WTC11 (cell line): ENCODE measurements around the gene KCNG2.

Experiments used
- CBFB ChIP-seq: sonication (generic); formaldehyde crosslinking; IDR thresholded peaks from 2 replicates; pipeline ENCODE4 v1.8.1; 2022; ENCODE audit warnings: mild to moderate bottlenecking, low read depth, missing genetic modification reagents
- ETV6 ChIP-seq: sonication (generic); formaldehyde crosslinking; IDR thresholded peaks from 2 replicates; pipeline ENCODE4 v1.8.1; 2022; ENCODE audit warnings: mild to moderate bottlenecking, missing genetic modification reagents
- JUN ChIP-seq: sonication (generic); formaldehyde crosslinking; IDR thresholded peaks from 2 replicates; pipeline ENCODE4 v1.8.0; 2023; ENCODE audit warnings: mild to moderate bottlenecking, missing genetic modification reagents
- NFE2L1 ChIP-seq: sonication (generic); formaldehyde crosslinking; IDR thresholded peaks from 2 replicates; pipeline ENCODE4 v1.8.1; 2023; ENCODE audit warnings: missing genetic modification reagents
- ZNF138 ChIP-seq: sonication (generic); formaldehyde crosslinking; conservative IDR thresholded peaks from 2 replicates; pipeline ENCODE4 v1.8.1; 2022; ENCODE audit warnings: mild to moderate bottlenecking, moderate library complexity, missing genetic modification reagents
- ZNF317 ChIP-seq: sonication (generic); formaldehyde crosslinking; IDR thresholded peaks from 2 replicates; pipeline ENCODE4 v1.8.1; 2023; ENCODE audit warnings: low read depth, mild to moderate bottlenecking, moderate library complexity, missing genetic modification reagents, borderline replicate concordance
- ZNF423 ChIP-seq: fragments of 250-450 bp; sonication (Bioruptor Pico); IDR thresholded peaks from 2 replicates; pipeline ENCODE4 v2.1.2; 2022; ENCODE audit warnings: mild to moderate bottlenecking, moderate library complexity
- TF ChIP-seq, protein P1 (sequence below): fragments of 200-600 bp; IDR thresholded peaks from 2 replicates; pipeline ENCODE4 v1.8.0; 2022; ENCODE audit warnings: antibody characterized with exemption
- TF ChIP-seq, protein P2 (sequence below): sonication (generic); formaldehyde crosslinking; conservative IDR thresholded peaks from 2 replicates; pipeline ENCODE4 v1.8.1; 2022; ENCODE audit warnings: mild to moderate bottlenecking, missing genetic modification reagents
- TF ChIP-seq, protein P3 (sequence below): fragments of 250-450 bp; sonication (Bioruptor Pico); IDR thresholded peaks from 2 replicates; pipeline ENCODE4 v1.9.0; 2021; ENCODE audit warnings: mild to moderate bottlenecking
- TF ChIP-seq, protein P4 (sequence below): sonication (generic); formaldehyde crosslinking; IDR thresholded peaks from 2 replicates; pipeline ENCODE4 v1.8.1; 2023; ENCODE audit warnings: mild to moderate bottlenecking, missing genetic modification reagents, borderline replicate concordance
- TF ChIP-seq, protein P5 (sequence below): sonication (generic); formaldehyde crosslinking; IDR thresholded peaks from 2 replicates; pipeline ENCODE4 v1.8.1; 2022; ENCODE audit warnings: low read depth, missing genetic modification reagents, borderline replicate concordance
- TF ChIP-seq, protein P6 (sequence below): sonication (generic); formaldehyde crosslinking; IDR thresholded peaks from 2 replicates; pipeline ENCODE4 v1.8.1; 2022; ENCODE audit warnings: mild to moderate bottlenecking, moderate library complexity, missing genetic modification reagents

DNA sequence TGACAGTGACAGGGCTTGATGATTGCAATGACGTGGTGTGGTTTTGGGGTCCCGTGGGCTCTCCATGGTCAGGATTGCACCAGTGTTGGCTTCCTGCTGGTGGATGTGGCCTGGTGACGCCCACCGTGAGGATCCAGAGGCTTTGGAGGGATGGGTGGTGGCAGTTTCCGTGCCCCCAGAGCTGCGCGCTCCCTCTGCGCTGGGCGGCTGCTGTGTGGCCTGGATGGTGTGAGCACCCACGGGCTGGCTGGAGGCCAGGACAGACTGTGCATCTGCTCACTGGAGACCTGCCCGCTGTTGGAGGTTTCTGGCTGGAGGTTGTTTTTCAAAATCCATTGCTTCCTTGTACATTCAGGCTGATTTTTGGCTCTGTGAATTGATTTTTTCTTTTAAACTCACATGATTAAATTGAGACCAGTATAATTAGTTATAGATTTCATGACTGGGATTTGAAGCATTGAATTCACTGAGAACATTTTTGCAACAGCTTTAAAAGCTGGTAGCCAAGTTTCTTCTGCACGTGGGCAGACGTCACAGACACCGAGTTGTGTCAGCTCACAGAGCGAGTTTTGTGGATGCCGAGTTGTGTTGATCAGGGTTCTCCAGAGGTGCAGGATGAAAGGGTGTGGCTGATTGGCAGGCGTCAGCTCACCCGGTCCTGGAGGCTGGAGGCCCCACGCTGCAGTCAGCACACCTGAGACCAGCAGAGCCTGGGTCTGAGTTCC, 72.7 kb downstream of the KCNG2 start:
- no peak for TF ChIP-seq CBFB (CRISPR knock-in tag)
- TF ChIP-seq JUN, result no peak
- TF ChIP-seq, protein P1, sequence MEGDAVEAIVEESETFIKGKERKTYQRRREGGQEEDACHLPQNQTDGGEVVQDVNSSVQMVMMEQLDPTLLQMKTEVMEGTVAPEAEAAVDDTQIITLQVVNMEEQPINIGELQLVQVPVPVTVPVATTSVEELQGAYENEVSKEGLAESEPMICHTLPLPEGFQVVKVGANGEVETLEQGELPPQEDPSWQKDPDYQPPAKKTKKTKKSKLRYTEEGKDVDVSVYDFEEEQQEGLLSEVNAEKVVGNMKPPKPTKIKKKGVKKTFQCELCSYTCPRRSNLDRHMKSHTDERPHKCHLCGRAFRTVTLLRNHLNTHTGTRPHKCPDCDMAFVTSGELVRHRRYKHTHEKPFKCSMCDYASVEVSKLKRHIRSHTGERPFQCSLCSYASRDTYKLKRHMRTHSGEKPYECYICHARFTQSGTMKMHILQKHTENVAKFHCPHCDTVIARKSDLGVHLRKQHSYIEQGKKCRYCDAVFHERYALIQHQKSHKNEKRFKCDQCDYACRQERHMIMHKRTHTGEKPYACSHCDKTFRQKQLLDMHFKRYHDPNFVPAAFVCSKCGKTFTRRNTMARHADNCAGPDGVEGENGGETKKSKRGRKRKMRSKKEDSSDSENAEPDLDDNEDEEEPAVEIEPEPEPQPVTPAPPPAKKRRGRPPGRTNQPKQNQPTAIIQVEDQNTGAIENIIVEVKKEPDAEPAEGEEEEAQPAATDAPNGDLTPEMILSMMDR, result no peak
- no peak for TF ChIP-seq ETV6 (CRISPR knock-in tag)
- no peak for TF ChIP-seq ZNF138 (CRISPR knock-in tag)
- TF ChIP-seq, protein P2, sequence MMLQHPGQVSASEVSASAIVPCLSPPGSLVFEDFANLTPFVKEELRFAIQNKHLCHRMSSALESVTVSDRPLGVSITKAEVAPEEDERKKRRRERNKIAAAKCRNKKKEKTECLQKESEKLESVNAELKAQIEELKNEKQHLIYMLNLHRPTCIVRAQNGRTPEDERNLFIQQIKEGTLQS (CRISPR knock-in tag), result no peak
- TF ChIP-seq, protein P3, sequence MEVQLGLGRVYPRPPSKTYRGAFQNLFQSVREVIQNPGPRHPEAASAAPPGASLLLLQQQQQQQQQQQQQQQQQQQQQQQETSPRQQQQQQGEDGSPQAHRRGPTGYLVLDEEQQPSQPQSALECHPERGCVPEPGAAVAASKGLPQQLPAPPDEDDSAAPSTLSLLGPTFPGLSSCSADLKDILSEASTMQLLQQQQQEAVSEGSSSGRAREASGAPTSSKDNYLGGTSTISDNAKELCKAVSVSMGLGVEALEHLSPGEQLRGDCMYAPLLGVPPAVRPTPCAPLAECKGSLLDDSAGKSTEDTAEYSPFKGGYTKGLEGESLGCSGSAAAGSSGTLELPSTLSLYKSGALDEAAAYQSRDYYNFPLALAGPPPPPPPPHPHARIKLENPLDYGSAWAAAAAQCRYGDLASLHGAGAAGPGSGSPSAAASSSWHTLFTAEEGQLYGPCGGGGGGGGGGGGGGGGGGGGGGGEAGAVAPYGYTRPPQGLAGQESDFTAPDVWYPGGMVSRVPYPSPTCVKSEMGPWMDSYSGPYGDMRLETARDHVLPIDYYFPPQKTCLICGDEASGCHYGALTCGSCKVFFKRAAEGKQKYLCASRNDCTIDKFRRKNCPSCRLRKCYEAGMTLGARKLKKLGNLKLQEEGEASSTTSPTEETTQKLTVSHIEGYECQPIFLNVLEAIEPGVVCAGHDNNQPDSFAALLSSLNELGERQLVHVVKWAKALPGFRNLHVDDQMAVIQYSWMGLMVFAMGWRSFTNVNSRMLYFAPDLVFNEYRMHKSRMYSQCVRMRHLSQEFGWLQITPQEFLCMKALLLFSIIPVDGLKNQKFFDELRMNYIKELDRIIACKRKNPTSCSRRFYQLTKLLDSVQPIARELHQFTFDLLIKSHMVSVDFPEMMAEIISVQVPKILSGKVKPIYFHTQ (CRISPR knock-in tag), result no peak
- TF ChIP-seq, protein P4, sequence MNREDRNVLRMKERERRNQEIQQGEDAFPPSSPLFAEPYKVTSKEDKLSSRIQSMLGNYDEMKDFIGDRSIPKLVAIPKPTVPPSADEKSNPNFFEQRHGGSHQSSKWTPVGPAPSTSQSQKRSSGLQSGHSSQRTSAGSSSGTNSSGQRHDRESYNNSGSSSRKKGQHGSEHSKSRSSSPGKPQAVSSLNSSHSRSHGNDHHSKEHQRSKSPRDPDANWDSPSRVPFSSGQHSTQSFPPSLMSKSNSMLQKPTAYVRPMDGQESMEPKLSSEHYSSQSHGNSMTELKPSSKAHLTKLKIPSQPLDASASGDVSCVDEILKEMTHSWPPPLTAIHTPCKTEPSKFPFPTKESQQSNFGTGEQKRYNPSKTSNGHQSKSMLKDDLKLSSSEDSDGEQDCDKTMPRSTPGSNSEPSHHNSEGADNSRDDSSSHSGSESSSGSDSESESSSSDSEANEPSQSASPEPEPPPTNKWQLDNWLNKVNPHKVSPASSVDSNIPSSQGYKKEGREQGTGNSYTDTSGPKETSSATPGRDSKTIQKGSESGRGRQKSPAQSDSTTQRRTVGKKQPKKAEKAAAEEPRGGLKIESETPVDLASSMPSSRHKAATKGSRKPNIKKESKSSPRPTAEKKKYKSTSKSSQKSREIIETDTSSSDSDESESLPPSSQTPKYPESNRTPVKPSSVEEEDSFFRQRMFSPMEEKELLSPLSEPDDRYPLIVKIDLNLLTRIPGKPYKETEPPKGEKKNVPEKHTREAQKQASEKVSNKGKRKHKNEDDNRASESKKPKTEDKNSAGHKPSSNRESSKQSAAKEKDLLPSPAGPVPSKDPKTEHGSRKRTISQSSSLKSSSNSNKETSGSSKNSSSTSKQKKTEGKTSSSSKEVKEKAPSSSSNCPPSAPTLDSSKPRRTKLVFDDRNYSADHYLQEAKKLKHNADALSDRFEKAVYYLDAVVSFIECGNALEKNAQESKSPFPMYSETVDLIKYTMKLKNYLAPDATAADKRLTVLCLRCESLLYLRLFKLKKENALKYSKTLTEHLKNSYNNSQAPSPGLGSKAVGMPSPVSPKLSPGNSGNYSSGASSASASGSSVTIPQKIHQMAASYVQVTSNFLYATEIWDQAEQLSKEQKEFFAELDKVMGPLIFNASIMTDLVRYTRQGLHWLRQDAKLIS (CRISPR knock-in tag), result no peak
- no peak for TF ChIP-seq ZNF423 (CRISPR knock-in tag)
- TF ChIP-seq, protein P5, sequence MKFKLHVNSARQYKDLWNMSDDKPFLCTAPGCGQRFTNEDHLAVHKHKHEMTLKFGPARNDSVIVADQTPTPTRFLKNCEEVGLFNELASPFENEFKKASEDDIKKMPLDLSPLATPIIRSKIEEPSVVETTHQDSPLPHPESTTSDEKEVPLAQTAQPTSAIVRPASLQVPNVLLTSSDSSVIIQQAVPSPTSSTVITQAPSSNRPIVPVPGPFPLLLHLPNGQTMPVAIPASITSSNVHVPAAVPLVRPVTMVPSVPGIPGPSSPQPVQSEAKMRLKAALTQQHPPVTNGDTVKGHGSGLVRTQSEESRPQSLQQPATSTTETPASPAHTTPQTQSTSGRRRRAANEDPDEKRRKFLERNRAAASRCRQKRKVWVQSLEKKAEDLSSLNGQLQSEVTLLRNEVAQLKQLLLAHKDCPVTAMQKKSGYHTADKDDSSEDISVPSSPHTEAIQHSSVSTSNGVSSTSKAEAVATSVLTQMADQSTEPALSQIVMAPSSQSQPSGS (CRISPR knock-in tag), result no peak
- no peak for TF ChIP-seq NFE2L1 (CRISPR knock-in tag)
- TF ChIP-seq, protein P6, sequence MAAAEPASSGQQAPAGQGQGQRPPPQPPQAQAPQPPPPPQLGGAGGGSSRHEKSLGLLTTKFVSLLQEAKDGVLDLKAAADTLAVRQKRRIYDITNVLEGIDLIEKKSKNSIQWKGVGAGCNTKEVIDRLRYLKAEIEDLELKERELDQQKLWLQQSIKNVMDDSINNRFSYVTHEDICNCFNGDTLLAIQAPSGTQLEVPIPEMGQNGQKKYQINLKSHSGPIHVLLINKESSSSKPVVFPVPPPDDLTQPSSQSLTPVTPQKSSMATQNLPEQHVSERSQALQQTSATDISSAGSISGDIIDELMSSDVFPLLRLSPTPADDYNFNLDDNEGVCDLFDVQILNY (CRISPR knock-in tag), result no peak
- no peak for TF ChIP-seq ZNF317 (CRISPR knock-in tag)
